ENCODE results near the gene EGLN1. TPM values are rescaled to one million over a fixed set of nuclear protein-coding genes. Genes with fewer than 3 reads are reported as not detected.

Gene EGLN1
- total RNA-seq, 2 experiments from 2014 or later: 19.0 to 36.6 TPM

- Histone ChIP-seq H3K4me3 (ENCODE audit: low read depth, low read length, poor library complexity, severe bottlenecking) (no peak overlapping the region), H2AFZ (ENCODE audit: low read length) (no peak overlapping the region), H3K36me3 (ENCODE audit: insufficient read depth, low read length) (peaks cover 90% of the 10 kb centered on the region), H3K4me2 (ENCODE audit: low read length) (no peak overlapping the region), H3K79me2 (ENCODE audit: insufficient read depth, low read depth, low read length) (no peaks in the 10 kb centered on the region), H3K9me3 (ENCODE audit: low read length) (no peaks in the 10 kb centered on the region), H3K27ac (ENCODE audit: low read depth, low read length, poor library complexity, severe bottlenecking) (no peak overlapping the region), H3K9me2 (ENCODE audit: insufficient read depth, low read length) (no peaks in the 10 kb centered on the region), H3K4me1 (ENCODE audit: insufficient read depth, low read length, poor library complexity, severe bottlenecking) (no peaks in the 10 kb centered on the region), H4K20me1 (ENCODE audit: insufficient read depth, low read length) (no peaks in the 10 kb centered on the region)
- no peak for TF ChIP-seq EZH2phosphoT487 (IDR thresholded peaks at IDR 0.05; ENCODE audit: borderline replicate concordance, low read depth, low read length)
- TF ChIP-seq CTCF (conservative IDR thresholded peaks at IDR 0.05; ENCODE audit: low read length): no peak
- intact Hi-C loops (cut with micrococcal nuclease; ENCODE audit: unreplicated experiment): no loop called here
- DNase-seq (ENCODE audit: low spot score): no peak
- CTCF ChIA-PET (ENCODE audit: unreplicated experiment): no interaction called here
- no TSS peak for BruUV-seq (replicated peaks)
- POLR2A ChIA-PET: interaction anchor here (1.4 kb wide), 1 partner anchor 10 kb away, joined by 3 read pairs; the partner anchor contains the start of genes EXOC8 and SPRTN
Measured at GRCh38 chr1:231347961-231348360, 74.1 kb downstream of the EGLN1 start.

DNA sequence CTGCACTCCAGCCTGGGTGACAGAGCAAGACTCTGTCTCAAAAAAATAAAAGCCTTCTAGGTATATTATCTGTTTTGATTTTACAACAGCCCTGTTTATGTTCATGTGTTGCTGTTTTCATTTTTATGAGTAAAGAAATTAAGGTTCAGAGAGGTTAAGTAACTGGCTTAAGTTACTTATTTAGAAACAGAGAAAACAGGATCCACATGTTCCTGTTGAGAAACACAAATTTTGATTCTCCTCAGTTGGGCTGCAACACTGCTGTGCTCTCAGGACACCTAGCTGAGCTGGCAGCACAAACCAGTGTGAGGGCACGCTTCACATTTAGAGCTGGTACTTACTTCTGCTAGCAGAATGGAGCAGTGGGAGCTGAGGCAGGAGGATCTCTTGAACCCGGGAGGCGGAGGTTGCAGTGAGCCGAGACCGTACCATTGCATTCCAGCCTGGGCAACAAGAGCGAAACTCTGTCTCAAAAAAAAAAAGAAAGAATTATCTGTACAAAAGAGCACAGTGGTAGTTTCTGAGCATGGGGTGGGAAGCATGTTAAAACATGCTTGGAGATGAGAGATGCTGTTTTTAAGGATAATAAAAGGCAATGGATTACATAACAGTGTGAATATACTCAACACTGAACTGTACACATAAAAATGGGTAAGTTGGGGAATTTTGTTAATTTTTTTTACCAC, 81.6 kb downstream of the EGLN1 start:
- ChIA-PET CTCF (ENCODE audit: unreplicated experiment) (interaction anchor here (0.6 kb wide), 1 partner anchor 84 kb away, joined by 5 read pairs; no protein-coding TSS in a partner anchor), POLR2A (interaction anchor here (0.6 to 1.4 kb wide), 5 partner anchors 9 to 259 kb away, joined by 3 to 6 read pairs (median 4); no protein-coding TSS in a partner anchor)
- Histone ChIP-seq H3K9me3 (ENCODE audit: low read length) (no peaks in the 10 kb centered on the region), H3K4me2 (ENCODE audit: low read length) (no peak overlapping the region), H3K79me2 (ENCODE audit: insufficient read depth, low read depth, low read length) (peaks cover 52% of the 10 kb centered on the region), H3K27ac (ENCODE audit: low read depth, low read length, poor library complexity, severe bottlenecking) (no peak overlapping the region), H3K9me2 (ENCODE audit: insufficient read depth, low read length) (no peaks in the 10 kb centered on the region), H3K4me1 (ENCODE audit: insufficient read depth, low read length, poor library complexity, severe bottlenecking) (peaks cover 20% of the 10 kb centered on the region), H4K20me1 (ENCODE audit: insufficient read depth, low read length) (peaks cover 20% of the 10 kb centered on the region), H3K36me3 (ENCODE audit: insufficient read depth, low read length) (peaks cover 51% of the 10 kb centered on the region), H3K4me3 (ENCODE audit: low read depth, low read length, poor library complexity, severe bottlenecking) (no peak overlapping the region), H2AFZ (ENCODE audit: low read length) (no peak overlapping the region)
- intact Hi-C loops (cut with micrococcal nuclease; ENCODE audit: unreplicated experiment): no loop called here
- no peak for DNase-seq (ENCODE audit: low spot score)
- TF ChIP-seq CTCF (conservative IDR thresholded peaks at IDR 0.05; ENCODE audit: low read length) (no peak), EZH2phosphoT487 (IDR thresholded peaks at IDR 0.05; ENCODE audit: borderline replicate concordance, low read depth, low read length) (no peak)
- BruUV-seq (replicated peaks): no TSS peak
